Measurements from ENCODE around the gene BMP7.

BMP7 gene

DNA sequence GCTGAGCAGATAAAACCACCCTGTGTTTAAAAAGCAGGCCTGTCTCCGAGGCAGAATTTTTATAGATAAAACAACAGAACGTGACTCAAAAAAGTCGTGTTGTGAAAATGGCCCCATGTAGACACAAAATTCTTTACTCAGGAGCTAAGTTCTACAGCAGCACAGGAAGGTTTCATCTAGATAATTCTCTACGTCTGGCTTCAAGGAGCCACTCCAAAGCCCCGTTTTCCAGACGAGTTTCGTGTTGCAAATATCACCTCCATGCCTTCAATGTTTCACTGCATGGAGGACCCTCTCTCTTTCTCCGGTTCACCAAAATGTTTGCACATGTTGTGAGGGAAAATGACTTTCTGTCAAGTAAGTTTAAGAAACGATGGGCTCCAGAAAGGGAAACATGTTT, 12.0 kb upstream of the BMP7 start:
- TF ChIP-seq ZNF274 (IDR thresholded peaks at IDR 0.05; ENCODE audit: low read depth, low read length): no peak

DNA sequence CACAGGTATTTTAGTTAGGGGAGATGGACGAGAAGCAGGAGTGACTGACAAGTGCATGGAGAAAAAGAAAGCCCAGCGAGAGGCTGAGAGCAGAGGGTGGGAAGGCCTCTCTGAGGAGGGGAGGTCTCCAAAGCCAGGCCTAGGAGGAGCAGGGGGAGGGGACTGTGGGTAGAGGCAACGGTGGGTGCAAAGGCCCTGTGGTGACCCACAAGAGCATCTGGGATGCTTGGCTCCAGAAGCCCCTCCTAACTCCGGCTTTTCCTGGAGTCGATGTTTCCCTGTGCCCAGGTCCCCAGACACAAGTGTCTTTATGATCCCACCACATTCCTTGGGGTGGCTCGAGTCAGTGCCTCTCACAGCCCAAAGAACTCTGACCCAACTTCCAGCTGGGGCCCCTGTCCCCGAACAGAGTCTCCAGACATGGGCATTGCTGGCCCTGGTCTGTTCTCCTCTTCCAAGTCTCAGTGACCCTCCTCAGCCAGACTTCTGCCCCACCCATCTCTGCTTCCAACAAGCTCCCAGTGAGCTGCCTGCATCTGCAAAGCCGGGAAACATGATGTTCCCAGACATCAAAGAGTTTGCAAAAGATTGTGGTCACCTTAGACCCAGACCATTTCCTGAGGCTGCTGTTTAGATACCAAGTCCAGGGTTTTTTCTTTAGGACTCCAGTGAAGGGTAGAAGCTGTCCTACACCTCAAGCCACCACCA, 11.1 kb upstream of the BMP7 start:
- TF ChIP-seq ZNF274 (IDR thresholded peaks at IDR 0.05; ENCODE audit: low read depth, low read length): no peak
- no peak overlapping the region for H3K4me3 ChIP-seq (ENCODE audit: low read length)

More for the DNA sequence above, 12.0 kb upstream of the BMP7 start:
- no peak overlapping the region for H3K4me3 ChIP-seq (ENCODE audit: low read length)

DNA sequence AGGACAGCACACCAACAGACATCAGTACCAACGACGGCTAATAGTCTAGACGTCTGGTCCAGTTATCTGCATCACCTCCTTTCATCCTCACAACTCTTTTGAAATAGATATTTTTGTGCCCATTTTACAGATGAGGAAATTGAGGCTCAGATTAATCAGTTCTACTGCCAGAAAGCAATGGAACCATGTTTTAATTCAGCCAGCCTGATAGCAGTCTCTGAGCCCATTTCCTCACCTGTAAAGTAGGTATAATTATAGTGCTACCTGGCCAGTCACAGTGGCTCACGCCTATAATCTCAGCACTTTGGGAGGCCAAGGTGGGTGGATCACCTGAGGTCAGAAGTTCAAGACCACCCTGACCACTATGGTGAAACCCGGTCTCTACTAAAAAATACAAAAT, 9.8 kb upstream of the BMP7 start:
- TF ChIP-seq ZNF274 (IDR thresholded peaks at IDR 0.05; ENCODE audit: low read depth, low read length): no peak
- no peak overlapping the region for H3K4me3 ChIP-seq (ENCODE audit: low read length)

DNA sequence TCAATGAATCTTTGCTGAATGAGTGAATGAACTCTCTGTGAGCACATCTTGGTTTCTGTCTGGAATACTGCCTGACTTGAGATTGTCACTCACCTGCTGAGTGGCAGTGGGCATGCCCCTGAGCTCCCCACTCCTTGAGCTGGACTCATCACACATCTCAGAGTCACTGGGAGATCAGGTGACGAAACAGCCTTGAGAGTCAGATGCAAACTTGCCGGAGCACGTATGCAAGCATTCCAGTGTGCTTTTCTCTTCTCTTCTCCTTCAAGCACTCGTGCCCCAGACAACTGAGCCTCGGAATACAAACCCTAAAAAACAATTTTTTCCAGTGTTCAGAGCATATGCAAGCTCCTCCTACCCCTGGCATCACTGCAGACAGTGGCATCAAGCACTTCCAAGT, 9.4 kb upstream of the BMP7 start:
- no peak overlapping the region for H3K4me3 ChIP-seq (ENCODE audit: low read length)
- no peak for TF ChIP-seq ZNF274 (IDR thresholded peaks at IDR 0.05; ENCODE audit: low read depth, low read length)

DNA sequence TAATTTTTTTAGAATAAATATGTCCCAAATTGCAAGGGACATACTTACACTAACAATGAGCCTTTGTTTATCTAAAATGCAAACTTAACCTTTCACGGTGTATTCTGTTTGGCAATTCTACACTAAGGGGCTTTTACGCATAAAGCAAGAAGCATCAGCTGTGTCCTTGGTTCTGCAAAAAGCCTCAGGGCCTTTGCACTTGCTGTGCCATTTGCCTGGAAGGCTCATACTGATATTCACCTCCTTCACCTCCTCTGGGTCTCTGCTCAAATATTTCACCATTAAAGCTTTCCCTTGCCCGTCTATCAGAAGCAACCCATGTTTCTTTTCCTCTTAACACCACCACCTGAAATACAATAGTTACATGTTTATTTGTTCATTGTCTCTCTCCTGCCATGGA, 8.9 kb upstream of the BMP7 start:
- H3K4me3 ChIP-seq (ENCODE audit: low read length): no peak overlapping the region

DNA sequence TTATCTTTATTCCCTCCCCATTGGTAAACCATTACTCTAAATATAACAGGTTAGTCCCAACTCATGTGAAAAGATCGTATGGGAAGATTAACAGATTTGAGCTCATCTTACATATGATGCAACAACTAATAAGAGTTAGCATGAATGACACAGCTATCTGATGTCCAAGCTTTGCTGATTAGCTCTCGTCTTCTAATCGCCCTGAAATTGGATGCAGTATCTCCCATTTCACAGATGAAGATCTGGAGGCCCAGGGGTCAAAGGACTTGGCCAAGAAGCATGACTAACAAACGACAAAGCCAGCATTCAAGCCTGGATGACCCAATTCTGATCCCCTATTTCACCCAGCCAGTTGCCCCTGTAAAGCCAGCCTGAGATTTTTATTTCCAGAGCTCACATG, 8.4 kb upstream of the BMP7 start:
- no peak for TF ChIP-seq ZNF274 (IDR thresholded peaks at IDR 0.05; ENCODE audit: low read depth, low read length)
- H3K4me3 ChIP-seq (ENCODE audit: low read length): no peak overlapping the region

More for the DNA sequence above, 8.9 kb upstream of the BMP7 start:
- TF ChIP-seq ZNF274 (IDR thresholded peaks at IDR 0.05; ENCODE audit: low read depth, low read length): no peak

DNA sequence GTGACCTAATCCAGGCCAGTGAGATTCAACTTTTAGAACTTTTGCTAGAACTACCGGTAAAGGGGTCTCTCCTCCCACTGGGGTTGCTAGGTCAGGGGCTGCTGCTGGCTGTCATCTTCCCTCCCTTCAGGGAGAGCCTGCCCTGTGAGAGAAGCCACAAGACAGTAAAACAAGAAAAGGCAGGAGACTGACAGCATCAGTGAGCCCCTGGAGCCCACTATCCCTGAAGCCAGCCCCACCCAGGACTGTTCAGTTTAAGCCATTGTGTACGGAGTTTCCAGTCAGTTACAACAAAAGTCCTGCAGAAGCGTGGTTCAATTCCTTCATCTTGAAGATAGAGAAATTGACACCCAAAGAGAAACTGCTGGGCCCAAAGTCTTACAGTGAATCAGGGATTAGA, 7.9 kb upstream of the BMP7 start:
- no peak overlapping the region for H3K4me3 ChIP-seq (ENCODE audit: low read length)
- TF ChIP-seq ZNF274 (IDR thresholded peaks at IDR 0.05; ENCODE audit: low read depth, low read length): no peak

DNA sequence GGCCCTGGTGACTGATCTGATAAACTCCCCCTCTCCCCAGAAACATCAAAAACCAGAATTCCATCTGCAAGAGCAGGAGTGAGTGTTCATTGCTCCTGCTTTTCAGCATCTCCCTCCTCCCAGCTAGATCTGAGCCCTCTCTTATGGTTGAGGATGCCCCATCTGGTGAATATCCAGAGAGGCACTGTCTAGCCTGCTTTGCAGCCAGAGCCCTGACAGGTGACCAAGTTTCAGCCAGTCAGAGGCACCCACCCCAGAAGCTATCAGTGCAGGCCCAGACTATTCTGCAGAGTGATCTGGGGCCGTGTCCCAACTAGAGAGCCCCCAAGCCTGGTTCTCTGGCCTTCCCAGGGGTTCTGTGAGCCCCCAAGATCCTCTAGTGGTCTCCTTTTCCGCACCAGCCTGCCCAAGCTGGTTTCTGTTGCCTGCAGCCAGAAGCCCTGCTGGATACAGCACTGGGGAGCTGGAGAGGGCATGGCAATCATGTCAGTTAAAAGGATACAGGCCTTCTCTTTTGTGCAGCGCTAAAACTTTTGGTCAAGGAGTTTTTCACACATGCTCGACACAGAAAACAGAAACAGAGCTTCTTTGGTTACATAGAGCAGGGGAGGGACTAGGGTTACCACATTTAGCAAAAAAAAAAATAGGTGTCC, 6.6 kb upstream of the BMP7 start:
- H3K4me3 ChIP-seq (ENCODE audit: low read length): no peak overlapping the region
- TF ChIP-seq ZNF274 (IDR thresholded peaks at IDR 0.05; ENCODE audit: low read depth, low read length): no peak

DNA sequence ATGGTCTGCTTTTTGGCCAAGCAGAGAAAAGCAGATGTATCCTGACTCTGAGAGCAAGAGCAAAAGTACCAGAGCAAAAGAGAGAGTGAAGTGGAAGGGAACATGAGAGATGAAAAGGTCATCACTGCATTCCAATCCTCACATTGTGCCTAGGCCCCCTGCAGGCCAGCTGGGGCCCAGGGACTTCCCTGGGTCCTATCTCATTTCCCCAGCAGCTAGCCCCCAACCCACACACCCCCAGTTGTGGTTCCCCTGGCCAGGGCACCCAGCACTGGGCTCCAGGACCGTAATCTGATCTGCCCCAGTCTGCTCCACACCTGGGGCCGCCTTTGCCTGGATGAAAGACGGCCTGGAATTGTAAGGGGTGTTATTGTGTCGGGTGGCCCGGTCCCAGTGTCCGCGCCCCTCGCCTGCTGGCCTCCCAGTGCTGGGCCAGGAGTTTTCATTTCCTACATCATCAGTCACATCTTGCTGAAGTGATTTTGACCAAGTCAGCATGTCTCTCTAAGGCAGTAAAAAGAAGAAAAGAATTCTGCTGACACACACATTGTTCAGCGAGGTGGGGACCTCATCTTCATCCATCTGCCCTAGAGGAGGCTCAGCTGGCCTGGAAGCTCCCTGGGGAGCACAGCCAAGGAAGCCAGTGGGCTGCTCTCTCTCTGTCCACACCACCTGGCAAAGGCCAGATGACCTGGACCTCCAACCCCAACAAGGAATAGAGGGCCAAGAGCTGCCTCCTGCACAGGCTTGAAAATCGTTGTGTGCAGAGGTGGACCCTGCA, 4.0 kb upstream of the BMP7 start:
- no peak for TF ChIP-seq ZNF274 (IDR thresholded peaks at IDR 0.05; ENCODE audit: low read depth, low read length)
- no peak overlapping the region for H3K4me3 ChIP-seq (ENCODE audit: low read length)

DNA sequence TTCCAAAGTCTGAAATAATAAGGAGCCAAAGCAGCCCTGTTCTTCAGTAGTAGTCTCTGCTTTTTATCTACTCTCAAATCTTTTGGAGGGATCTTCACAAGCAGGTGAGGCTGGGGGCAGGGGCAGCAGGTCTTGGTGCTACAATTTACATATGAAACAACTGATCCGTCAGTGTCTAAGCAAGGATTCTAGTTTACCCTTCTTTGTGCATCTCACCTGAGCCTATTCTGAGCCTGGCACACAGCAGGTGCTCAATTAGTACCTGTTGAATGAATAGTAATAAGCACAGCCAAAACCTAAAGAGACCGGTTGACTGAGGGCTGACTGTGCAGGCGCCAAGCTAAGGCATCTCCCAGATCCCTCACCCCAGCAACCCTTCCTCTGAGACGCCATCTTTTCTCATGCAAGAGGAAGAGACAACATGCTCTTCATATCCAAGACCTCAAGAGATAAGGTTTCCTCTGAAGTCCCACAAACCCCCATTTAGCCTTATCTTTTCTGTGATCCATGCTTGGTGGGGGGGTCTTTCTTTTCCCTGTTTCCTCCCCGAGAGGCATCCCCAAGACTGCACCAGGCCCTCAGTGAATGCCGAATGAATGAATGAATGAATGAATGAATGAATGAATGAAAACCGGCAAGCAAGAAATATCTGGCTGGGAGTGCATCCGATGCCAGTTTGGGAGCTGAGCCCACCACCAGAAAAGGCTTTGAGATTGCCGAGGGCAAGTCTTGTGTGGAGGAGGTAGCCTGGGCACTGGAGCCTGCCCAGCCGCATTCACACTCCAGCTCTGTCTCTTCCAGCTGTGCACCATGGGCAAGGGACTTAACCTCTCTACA, 2.9 kb upstream of the BMP7 start:
- H3K4me3 ChIP-seq (ENCODE audit: low read length): no peak overlapping the region
- TF ChIP-seq ZNF274 (IDR thresholded peaks at IDR 0.05; ENCODE audit: low read depth, low read length): no peak

DNA sequence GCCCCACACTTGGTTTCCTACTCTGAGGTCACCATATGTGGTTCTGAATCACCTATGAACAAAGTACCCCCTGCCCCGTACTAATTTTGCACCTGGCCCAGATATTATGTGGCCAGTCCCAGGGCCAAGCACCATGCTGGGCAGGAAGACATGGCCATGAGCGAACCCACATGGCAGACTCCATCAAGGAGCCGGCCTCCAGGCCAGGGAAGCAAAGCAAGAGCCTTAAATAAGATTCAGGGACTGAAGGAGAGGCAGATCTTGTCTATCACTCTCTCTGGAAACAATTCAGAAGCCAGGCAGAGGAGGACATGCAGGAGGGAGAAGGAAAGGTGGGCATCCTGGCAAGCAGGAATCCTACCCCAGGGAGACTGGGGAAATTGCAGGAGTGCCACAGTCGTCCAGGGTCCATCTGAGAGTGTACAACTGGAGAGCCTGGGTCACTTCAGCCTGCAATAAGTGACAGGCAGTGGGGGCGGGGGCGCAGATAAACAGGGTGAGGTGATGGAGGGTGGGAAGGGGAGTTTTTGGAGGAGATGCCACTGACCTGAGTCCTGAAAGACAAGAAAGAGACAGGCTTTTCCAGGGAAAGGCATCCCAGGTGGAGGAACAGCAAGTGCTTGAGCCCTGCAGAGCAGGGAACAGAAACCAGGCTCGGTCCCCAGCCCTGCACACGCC, 2.1 kb upstream of the BMP7 start:
- no peak overlapping the region for H3K4me3 ChIP-seq (ENCODE audit: low read length)
- TF ChIP-seq ZNF274 (IDR thresholded peaks at IDR 0.05; ENCODE audit: low read depth, low read length): no peak

DNA sequence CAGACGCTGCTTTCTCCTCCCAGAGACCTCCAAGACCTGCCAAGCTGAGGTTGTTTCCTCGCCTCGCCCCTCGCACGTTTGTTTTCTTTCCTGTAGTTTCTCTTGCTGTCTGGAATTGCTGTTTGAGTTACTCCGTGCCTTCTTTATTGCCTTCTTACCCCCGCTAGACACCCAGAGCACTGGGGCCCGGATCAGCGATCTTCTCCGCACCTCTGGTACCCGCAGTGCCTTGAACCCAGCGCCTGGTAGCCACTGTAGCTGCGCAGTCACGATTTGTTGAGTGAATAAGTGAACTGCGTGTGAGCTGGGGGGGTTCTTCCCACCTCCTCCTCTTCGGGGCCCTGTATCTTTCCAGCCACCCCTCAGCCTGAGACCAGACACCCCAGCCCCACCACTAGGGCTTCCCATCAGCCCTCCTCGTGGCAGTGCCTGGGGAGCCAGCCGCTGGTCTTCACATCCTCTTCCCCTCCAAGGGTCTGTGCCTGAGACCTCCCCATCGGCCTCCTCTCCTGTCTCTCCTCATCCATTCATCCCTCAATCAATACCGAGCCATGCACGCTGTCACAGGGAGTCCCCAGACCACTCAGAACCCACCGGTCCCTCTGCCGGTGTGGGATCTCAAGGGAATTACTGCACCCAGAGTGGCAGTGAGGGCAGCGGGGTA, 849 bp upstream of the BMP7 start:
- H3K4me3 ChIP-seq (ENCODE audit: low read length): no peak overlapping the region
- TF ChIP-seq ZNF274 (IDR thresholded peaks at IDR 0.05; ENCODE audit: low read depth, low read length): no peak

DNA sequence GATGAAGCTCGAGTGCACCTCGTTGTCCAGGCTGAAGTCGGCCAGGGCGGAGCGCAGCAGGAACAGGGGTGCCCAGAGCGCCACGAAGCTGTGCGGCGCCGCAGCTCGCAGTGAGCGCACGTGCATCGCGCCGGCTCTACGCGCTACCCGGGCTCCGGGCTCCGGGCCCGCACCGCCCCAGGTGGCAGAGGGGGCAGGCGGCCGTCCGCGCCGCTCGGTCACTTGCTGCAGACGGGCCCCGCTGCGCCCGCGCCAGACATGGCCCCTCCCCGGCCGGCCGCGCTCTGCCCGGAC, 497 bp downstream of the BMP7 start:
- no peak overlapping the region for H3K4me3 ChIP-seq (ENCODE audit: low read length)
- TF ChIP-seq ZNF274 (IDR thresholded peaks at IDR 0.05; ENCODE audit: low read depth, low read length): no peak

Measured in GM08714 (cell line).